Adrenal gland (tissue), 5 donors: ENCODE data around the gene SH3RF2.

Experiments
- POLR2A ChIP-seq, 2 donors: fragments of 450-650 bp; IDR thresholded peaks; one replicate each; pipeline ENCODE4 v1.6.1; 2017; ENCODE audit warnings: antibody characterized with exemption in 2 of 2, mild to moderate bottlenecking in 2 of 2, moderate library complexity in 1 of 2
- TF ChIP-seq, protein P1 (sequence below), 6 experiments: fragments of 450-650 bp in 4 of 6; fragments of 200-600 bp in 2 of 6; sonication (generic) in 1 of 6; IDR thresholded peaks; 1 replicate in 5 of 6; 2 replicates in 1 of 6; pipeline versions ENCODE4 v1.5.1 to v1.8.0; 2016 to 2021; ENCODE audit warnings: antibody characterized with exemption in 6 of 6, mild to moderate bottlenecking in 2 of 6, moderate library complexity in 1 of 6
- donor health status: DM: no; HTN: no; CAD: no.

GRCh38 chr5:146013761-146014160 is 77.4 kb downstream of the SH3RF2 start:
- TF ChIP-seq POLR2A (IDR thresholded peaks at IDR 0.05), result no peak
- TF ChIP-seq, protein P1, sequence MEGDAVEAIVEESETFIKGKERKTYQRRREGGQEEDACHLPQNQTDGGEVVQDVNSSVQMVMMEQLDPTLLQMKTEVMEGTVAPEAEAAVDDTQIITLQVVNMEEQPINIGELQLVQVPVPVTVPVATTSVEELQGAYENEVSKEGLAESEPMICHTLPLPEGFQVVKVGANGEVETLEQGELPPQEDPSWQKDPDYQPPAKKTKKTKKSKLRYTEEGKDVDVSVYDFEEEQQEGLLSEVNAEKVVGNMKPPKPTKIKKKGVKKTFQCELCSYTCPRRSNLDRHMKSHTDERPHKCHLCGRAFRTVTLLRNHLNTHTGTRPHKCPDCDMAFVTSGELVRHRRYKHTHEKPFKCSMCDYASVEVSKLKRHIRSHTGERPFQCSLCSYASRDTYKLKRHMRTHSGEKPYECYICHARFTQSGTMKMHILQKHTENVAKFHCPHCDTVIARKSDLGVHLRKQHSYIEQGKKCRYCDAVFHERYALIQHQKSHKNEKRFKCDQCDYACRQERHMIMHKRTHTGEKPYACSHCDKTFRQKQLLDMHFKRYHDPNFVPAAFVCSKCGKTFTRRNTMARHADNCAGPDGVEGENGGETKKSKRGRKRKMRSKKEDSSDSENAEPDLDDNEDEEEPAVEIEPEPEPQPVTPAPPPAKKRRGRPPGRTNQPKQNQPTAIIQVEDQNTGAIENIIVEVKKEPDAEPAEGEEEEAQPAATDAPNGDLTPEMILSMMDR (IDR thresholded peaks at IDR 0.05), result no peak
